ENCODE measurements around the gene RAB3C.
"Not testable (repeated sequence)": the region's sequence is repeated elsewhere in the genome, so short reads cannot be mapped to it uniquely, and the experiment has no call there.

RAB3C gene
- total RNA-seq = 0 to 0.09 (median 0) reads per million in 4 experiments

- DNase-seq = no peak
Observed at GRCh38 chr5:58582803-58583491, at the start of gene RAB3C. TSS of gene RAB3C (plus strand) at chr5:58583075. CDS start at chr5:58583209, 134 bp downstream.

DNA sequence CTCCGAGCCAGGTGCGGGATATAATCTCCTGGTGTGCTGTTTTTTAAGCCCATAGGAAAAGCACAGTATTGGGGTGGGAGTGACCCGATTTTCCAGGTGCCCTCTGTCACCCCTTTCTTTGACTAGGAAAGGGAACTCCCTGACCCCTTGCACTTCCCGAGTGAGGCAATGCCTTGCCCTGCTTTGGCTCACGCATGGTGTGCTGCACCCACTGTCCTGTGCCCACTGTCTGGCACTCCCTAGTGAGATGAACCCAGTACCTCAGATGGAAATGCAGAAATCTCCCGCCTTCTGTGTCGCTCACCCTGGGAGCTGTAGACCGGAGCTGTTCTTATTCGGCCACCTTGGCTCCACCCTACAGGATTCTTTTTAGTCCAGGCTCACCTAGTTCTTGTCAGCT is 40.9 kb upstream of the RAB3C start:
- DNase-seq = not testable (repeated sequence)

GRCh38 chr5:58542709-58543108 is 40.2 kb upstream of the RAB3C start:
- DNase-seq = no peak

- no peak for DNase-seq
Observed at GRCh38 chr5:58543723-58544122, 39.2 kb upstream of the RAB3C start.

- no peak for DNase-seq
Observed at GRCh38 chr5:58544195-58544594, 38.7 kb upstream of the RAB3C start.

GRCh38 chr5:58544926-58545325 is 37.9 kb upstream of the RAB3C start:
- DNase-seq = no peak

- no peak for DNase-seq
Observed at GRCh38 chr5:58545912-58546311, 37.0 kb upstream of the RAB3C start.

GRCh38 chr5:58548068-58548467 is 34.8 kb upstream of the RAB3C start:
- DNase-seq = no peak

GRCh38 chr5:58551492-58551891 is 31.4 kb upstream of the RAB3C start:
- DNase-seq = no peak

GRCh38 chr5:58557665-58558338 is 25.1 kb upstream of the RAB3C start:
- DNase-seq = not testable (repeated sequence)

GRCh38 chr5:58563016-58563700 is 19.7 kb upstream of the RAB3C start:
- not testable (repeated sequence) for DNase-seq

- DNase-seq = not testable (repeated sequence)
Observed at GRCh38 chr5:58564043-58564832, 18.6 kb upstream of the RAB3C start.

- no peak for DNase-seq
Observed at GRCh38 chr5:58565033-58565432, 17.8 kb upstream of the RAB3C start.

GRCh38 chr5:58571501-58571900 is 11.4 kb upstream of the RAB3C start:
- DNase-seq = no peak

DNA sequence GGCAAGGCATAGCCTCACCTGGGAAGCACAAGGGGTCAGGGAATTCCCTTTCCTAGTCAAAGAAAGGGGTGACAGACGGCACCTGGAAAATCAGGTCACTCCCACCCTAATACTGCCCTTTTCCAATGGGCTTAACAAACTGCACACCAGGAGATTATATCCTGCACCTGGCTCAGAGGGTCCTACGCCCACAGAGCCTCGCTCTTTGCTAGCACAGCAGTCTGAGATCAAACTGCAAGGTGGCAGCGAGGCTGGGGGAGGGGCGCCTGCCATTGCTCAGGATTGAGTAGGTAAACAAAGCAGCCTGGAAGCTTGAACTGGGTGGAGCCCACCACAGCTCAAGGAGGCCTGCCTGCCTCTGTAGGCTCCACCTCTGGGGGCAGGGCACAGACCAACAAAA is 9.9 kb upstream of the RAB3C start:
- DNase-seq = not testable (repeated sequence)

DNA sequence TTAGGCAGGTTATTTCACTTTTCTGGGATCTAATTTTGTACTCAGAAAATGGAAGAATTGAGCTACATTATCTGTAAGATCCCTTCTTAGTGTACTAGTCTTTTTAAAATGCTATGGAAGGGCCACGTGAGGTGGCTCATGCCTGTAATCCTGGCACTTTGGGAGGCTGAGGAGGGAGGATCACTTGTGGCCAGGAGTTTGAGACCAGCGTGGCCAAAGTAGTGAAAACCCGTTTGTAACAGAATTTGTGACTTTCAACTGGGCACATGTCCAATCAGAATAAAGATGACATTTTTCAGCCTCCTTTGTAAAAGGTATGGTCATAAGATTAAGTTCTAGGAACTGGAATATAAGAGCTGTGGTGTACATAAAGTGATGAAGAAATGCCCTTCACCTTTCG is 3.1 kb upstream of the RAB3C start:
- DNase-seq = no peak

DNA sequence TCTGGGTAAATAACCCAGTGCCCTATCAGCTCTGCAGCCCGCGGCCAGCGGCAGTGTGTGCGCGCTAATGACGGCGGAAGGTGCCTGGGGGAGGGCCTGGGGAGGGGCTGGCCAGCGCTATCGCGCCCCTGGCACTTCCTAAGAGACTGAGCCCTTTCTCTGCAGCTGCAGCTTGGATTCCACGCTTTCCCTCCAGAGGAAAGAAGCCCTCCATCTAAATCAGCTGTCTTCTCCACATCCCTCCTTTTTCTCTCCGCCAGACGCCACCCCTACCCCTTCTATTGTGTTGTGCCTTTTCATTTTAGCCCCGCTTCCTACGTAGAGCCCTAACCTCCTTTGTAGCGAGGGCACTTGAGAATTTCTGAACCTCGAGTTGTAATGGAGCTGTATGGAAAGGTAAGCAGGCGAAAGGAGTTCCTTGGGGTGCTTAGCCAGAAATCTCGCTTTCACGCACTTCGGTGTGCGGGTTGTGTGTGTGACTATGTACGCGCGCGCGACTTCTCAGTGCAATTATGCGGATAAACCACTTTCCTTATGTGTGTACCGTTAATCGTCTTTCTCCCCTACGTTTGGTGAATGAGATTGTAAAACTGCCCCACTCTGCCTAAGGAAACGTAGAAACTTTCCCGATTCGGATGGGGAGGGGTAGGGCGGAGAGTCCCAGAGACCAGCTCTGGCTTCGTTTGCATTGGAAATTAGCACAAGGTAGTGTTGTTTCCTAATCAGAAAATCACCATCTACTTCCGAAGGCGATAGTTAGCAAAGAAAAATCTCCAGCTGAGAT is 664 bp upstream of the RAB3C start:
- no peak for DNase-seq

DNA sequence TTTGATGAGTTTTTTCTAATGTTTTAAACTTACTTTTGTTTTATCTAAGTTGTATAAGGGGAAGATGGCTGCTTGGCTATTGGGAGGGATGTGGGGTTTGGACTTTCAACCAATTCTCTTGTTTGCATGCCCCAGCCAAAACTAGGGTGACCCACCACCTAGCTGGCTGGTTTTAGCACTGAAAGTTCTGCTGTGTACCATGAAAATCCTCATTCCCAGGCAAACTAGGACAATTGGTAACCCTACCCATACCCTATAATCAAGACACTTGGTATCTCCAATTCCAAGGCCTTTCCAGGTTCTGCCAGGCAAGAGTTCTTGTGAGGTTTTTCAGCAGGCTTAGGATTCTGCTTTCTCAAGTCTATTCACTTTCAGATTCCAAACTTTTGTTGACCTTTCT is 13.1 kb downstream of the RAB3C start:
- no peak for DNase-seq

DNA sequence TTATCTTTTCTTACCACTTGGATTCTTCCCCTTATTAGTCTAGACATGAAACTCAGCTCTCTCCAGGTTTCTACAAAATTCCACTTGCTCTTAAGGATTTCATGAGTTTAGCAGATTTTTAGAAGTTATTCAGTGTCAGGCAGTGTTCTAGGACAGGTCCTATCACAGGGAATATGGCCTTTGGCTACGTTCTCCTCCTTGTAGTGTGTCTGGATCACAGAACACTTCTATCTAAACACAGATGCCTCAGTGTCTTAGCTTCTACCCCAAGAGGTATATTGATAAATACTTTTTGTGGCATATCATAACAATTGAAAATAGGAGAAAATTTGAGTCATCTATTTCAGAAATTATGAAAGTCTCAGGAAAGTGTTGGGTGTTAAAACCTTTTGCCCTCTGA is 15.6 kb downstream of the RAB3C start:
- DNase-seq = no peak

GRCh38 chr5:58599217-58599616 is 16.3 kb downstream of the RAB3C start:
- no peak for DNase-seq

- not testable (repeated sequence) for DNase-seq
Observed at GRCh38 chr5:58600613-58601012, 17.7 kb downstream of the RAB3C start.

DNA sequence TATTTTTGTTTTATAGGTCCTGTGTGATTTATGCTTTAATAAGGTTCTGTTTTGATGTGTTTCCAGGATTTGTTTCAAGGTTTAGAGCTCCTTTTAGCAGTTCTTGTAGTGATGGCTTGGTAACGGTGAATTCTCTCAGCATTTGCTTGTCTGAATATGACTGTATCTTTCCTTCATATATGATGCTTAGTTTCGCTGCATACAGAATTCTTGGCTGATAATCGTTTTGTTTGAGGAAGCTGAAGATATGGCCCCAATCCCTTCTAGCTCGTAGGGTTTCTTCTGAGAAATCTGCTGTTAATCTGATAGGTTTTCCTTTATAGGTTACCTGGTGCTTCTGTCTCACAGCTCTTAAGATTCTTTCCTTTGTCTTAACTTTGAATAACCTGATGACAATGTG is 20.0 kb downstream of the RAB3C start:
- not testable (repeated sequence) for DNase-seq
